ENCODE results near the gene MCTP2. TPM values are rescaled to one million over a fixed set of nuclear protein-coding genes. Genes with fewer than 3 reads are reported as not detected.

The MCTP2 gene
- polyA plus RNA-seq, 1 experiment = 18.1 TPM

GRCh38 chr15:94193906-94194305 is 37.5 kb upstream of the MCTP2 start:
- Histone ChIP-seq H3K4me3 (ENCODE audit: low read depth, low read length) (no peak overlapping the region), H3K27me3 (ENCODE audit: control insufficient read depth, insufficient read depth, low read length) (no peaks in the 10 kb centered on the region), H3K27ac (ENCODE audit: low read depth, low read length) (no peak overlapping the region), H3K9me3 (ENCODE audit: control insufficient read depth, insufficient read depth, low read length) (no peaks in the 10 kb centered on the region)
- ChIA-PET POLR2A (no interaction called here), CTCF (interaction anchor here (1.4 kb wide), 1 partner anchor 30 kb away, joined by 3 read pairs; no protein-coding TSS in a partner anchor)
- TF ChIP-seq CTCF (IDR thresholded peaks at IDR 0.05; ENCODE audit: low read depth, low read length) = no peak
- DNase-seq (ENCODE audit: low read depth, low spot score) = no peak

DNA sequence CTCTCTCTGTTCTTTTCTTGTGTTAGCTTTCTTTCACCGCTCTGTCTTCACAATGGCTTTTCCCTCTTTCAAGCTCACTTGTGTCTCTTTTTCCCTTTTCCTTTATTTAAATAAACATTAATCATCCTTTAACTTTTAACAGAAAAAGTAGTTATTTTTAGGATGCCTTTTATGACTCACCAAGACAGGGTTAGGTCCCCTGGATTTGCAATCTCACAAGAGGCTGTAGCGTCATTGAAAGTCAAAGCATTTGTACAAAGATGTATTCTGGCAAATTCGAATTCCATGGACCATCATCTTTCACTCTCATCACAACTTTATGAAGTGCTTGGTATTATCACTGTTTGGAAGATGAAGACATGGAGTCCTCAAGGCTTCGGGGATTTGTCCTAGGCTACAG is 34.8 kb upstream of the MCTP2 start:
- Histone ChIP-seq H3K27me3 (ENCODE audit: control insufficient read depth, insufficient read depth, low read length) (no peaks in the 10 kb centered on the region), H3K4me3 (ENCODE audit: low read depth, low read length) (no peak overlapping the region), H3K27ac (ENCODE audit: low read depth, low read length) (no peak overlapping the region), H3K9me3 (ENCODE audit: control insufficient read depth, insufficient read depth, low read length) (no peaks in the 10 kb centered on the region)
- ChIA-PET CTCF (interaction anchor here (1.4 kb wide), 1 partner anchor 127 kb away, joined by 4 read pairs; no protein-coding TSS in a partner anchor), POLR2A (no interaction called here)
- TF ChIP-seq CTCF (IDR thresholded peaks at IDR 0.05; ENCODE audit: low read depth, low read length) = no peak
- DNase-seq (ENCODE audit: low read depth, low spot score) = no peak

GRCh38 chr15:94198633-94199032 is 32.7 kb upstream of the MCTP2 start:
- Histone ChIP-seq H3K4me3 (ENCODE audit: low read depth, low read length) (no peak overlapping the region), H3K9me3 (ENCODE audit: control insufficient read depth, insufficient read depth, low read length) (no peaks in the 10 kb centered on the region), H3K27me3 (ENCODE audit: control insufficient read depth, insufficient read depth, low read length) (no peaks in the 10 kb centered on the region), H3K27ac (ENCODE audit: low read depth, low read length) (no peak overlapping the region)
- no peak for TF ChIP-seq CTCF (IDR thresholded peaks at IDR 0.05; ENCODE audit: low read depth, low read length)
- CTCF ChIA-PET = interaction anchor here (0.6 to 1.3 kb wide), 3 partner anchors 35 to 129 kb away, joined by 3 to 5 read pairs (median 4); no protein-coding TSS in a partner anchor
- POLR2A ChIA-PET = no interaction called here
- no peak for DNase-seq (ENCODE audit: low read depth, low spot score)

DNA sequence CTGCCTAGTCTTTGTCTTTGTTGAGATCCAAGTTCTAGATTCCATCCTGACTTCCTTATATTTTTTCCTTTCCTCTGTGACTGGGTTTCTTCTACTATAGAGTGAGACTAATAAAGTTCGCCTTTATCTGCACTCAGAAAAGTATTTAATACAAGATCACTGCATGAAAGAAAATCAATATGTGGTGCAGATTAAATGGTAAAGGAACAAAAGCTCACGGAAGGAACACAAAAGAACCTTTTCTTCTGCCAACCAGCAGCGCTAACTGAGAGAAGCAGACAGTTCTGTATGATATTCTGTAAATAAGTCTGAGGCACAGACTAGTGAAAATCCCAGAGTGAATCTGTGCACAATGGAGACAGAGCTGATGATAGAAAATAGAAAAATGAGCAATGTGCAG is 31.6 kb upstream of the MCTP2 start:
- no peak for DNase-seq (ENCODE audit: low read depth, low spot score)
- POLR2A ChIA-PET = no interaction called here

DNA sequence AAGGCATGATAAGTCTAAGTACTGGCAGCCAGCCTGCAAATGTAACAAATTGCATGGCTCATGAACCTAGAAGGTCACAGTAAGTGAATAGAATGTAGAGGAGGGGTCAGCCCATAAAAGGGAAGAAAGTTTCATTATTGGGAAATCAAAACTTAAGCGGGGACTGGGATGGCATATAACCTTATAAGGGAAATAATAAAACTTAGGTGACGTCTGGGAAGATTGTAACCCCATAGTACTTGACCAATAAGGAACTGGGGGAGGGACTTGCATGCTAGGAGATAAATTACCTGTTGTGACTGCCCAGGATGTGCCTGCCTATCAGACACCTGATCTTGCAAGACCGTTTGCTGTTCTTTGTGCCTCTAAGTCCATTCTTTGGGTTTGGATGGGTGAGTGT is 28.1 kb upstream of the MCTP2 start:
- CTCF ChIA-PET = no interaction called here
- H3K27me3 ChIP-seq (ENCODE audit: control insufficient read depth, insufficient read depth, low read length) = no peaks in the 10 kb centered on the region
- POLR2A ChIA-PET = no interaction called here
- H3K4me3 ChIP-seq (ENCODE audit: low read depth, low read length) = no peak overlapping the region
- no peak overlapping the region for H3K27ac ChIP-seq (ENCODE audit: low read depth, low read length)
- no peak for TF ChIP-seq CTCF (IDR thresholded peaks at IDR 0.05; ENCODE audit: low read depth, low read length)
- H3K9me3 ChIP-seq (ENCODE audit: control insufficient read depth, insufficient read depth, low read length) = no peaks in the 10 kb centered on the region; the same call in 1 of the 2 replicates
- no peak for DNase-seq (ENCODE audit: low read depth, low spot score)

More for the DNA sequence above, 31.6 kb upstream of the MCTP2 start:
- CTCF ChIA-PET = interaction anchor here (1.0 kb wide), 1 partner anchor 128 kb away, joined by 3 read pairs; no protein-coding TSS in a partner anchor
- Histone ChIP-seq H3K4me3 (ENCODE audit: low read depth, low read length) (no peak overlapping the region), H3K27ac (ENCODE audit: low read depth, low read length) (no peak overlapping the region), H3K9me3 (ENCODE audit: control insufficient read depth, insufficient read depth, low read length) (no peaks in the 10 kb centered on the region), H3K27me3 (ENCODE audit: control insufficient read depth, insufficient read depth, low read length) (no peaks in the 10 kb centered on the region)
- no peak for TF ChIP-seq CTCF (IDR thresholded peaks at IDR 0.05; ENCODE audit: low read depth, low read length)
